Spleen (tissue), 11 donors: Measurements from ENCODE around the gene PAPPA. TPM values are rescaled to one million over a fixed set of nuclear protein-coding genes. Genes with fewer than 3 reads are reported as not detected.

Experiments
- DNase-seq: peaks from one replicate; pipeline ENCODE4 v3.0.0-alpha.2; 2020
- H3K27ac ChIP-seq, 8 donors: fragments of 200-600 bp; sonication (generic) in 7 of 8; 1 replicate in 4 of 8; 2 replicates in 4 of 8; pipeline versions ENCODE4 v1.5.0 to v1.8.0; 2016 to 2021; ENCODE audit warnings: inconsistent platforms in 4 of 8, mild to moderate bottlenecking in 4 of 8, moderate library complexity in 1 of 8
- H3K27me3 ChIP-seq, 7 donors: fragments of 200-600 bp; sonication (generic) in 6 of 7; replicated peaks in 1 of 7; 1 replicate in 4 of 7; 2 replicates in 3 of 7; pipeline versions ENCODE4 v1.5.0 to v1.8.0; 2016 to 2021; ENCODE audit warnings: inconsistent platforms in 3 of 7, mild to moderate bottlenecking in 1 of 7
- H3K36me3 ChIP-seq, 6 donors: fragments of 200-600 bp; sonication (generic) in 5 of 6; 1 replicate in 4 of 6; 2 replicates in 2 of 6; pipeline versions ENCODE4 v1.5.0 to v1.8.0; 2016 to 2021; ENCODE audit warnings: inconsistent platforms in 2 of 6
- H3K4me1 ChIP-seq, 6 donors: fragments of 200-600 bp; sonication (generic) in 5 of 6; 1 replicate in 3 of 6; 2 replicates in 3 of 6; pipeline versions ENCODE4 v1.5.0 to v1.8.0; 2016 to 2021; ENCODE audit warnings: inconsistent platforms in 3 of 6
- H3K4me3 ChIP-seq, 8 donors: fragments of 200-600 bp; sonication (generic) in 7 of 8; 1 replicate in 4 of 8; 2 replicates in 4 of 8; pipeline versions ENCODE4 v1.5.0 to v1.8.0; 2016 to 2021; ENCODE audit warnings: inconsistent platforms in 4 of 8, mild to moderate bottlenecking in 4 of 8, moderate library complexity in 2 of 8
- H3K9me3 ChIP-seq, 8 donors: fragments of 200-600 bp; sonication (generic) in 7 of 8; 1 replicate in 4 of 8; 2 replicates in 4 of 8; pipeline versions ENCODE4 v1.5.0 to v1.8.0; 2016 to 2021; ENCODE audit warnings: inconsistent platforms in 4 of 8
- CTCF ChIP-seq, 11 experiments: fragments of 200-600 bp in 7 of 11; fragments of 450-650 bp in 4 of 11; sonication (generic) in 4 of 11; IDR thresholded peaks in 8 of 11; conservative IDR thresholded peaks in 3 of 11; 1 replicate in 7 of 11; 2 replicates in 4 of 11; pipeline versions ENCODE4 v1.4.0 to v1.8.0; 2016 to 2021; ENCODE audit warnings: antibody characterized with exemption in 11 of 11, inconsistent platforms in 4 of 11, mild to moderate bottlenecking in 1 of 11
- POLR2A ChIP-seq, 3 donors: fragments of 450-650 bp; IDR thresholded peaks; one replicate each; pipeline ENCODE4 v1.5.1; 2017; ENCODE audit warnings: antibody characterized with exemption in 3 of 3, mild to moderate bottlenecking in 1 of 3
- POLR2AphosphoS5 ChIP-seq, 3 donors: sonication (generic); formaldehyde crosslinking; IDR thresholded peaks; one replicate each; pipeline ENCODE4 v1.5.1; 2017; ENCODE audit warnings: antibody characterized with exemption in 3 of 3
- WGBS, 5 donors: extraction: QIAGEN DNeasy Blood & Tissue Kit in 3 of 5; methylation state at CpG; one replicate each; pipeline versions ENCODE4 v1.1.5 to v1.1.7; 2013 to 2018; 5-methylcytosine and 5-hydroxymethylcytosine counted together
- intact Hi-C: fragments of 100-400 bp; cut with DNase I; formaldehyde crosslinking; loops from one replicate; pipeline ENCODE4 v1.15.0; 2023; ENCODE audit warnings: low total_unique reads
- polyA plus RNA-seq, 3 donors: library from polyadenylated mRNA; stranded (reverse); fragments of 200-250 nt; gene quantifications; one replicate each; pipeline ENCODE4 v1.2.1, GENCODE V29; 2013
- total RNA-seq, 7 donors: library from RNA; depleted of rRNA in 3 of 7; stranded (reverse); fragments of >200 nt in 3 of 7; fragmentation: NEBNext Ultra II Directional in 4 of 7; extraction: Animal tissue kit (Norgen Biotek cat#: 25700) in 4 of 7; gene quantifications; one replicate each; pipeline versions ENCODE4 v1.1.0 to v1.2.1, GENCODE V29; 2016 to 2021
- donor health status: healthy with polysubstance abuse.
- donor health status: DM: no; HTN: no; CAD: no; lungs with moderate emphysema.
- donor health status: DM: no; HTN: no; CAD: no.
- donor health status: Bipolar disorder and iron deficiency.
- donor health status: healthy.
- donor health status: DM: no; HTN: no; CAD: no.
- donor health status: DM: yes; HTN: yes; CAD: no.

Gene PAPPA
- total and polyA plus RNA-seq, 10 donors = 0.13 to 1.4 (median 0.45) TPM

GRCh38 chr9:116279230-116279629, 125.6 kb downstream of the PAPPA start:
- H3K9me3 ChIP-seq = no peaks in the 10 kb centered on the region
- no peak overlapping the region for H3K27ac ChIP-seq
- WGBS, 5 donors = 32 to 38% (median 36%) methylated on average over 11 of the region's 11 CpGs
- H3K27me3 ChIP-seq = peaks cover 0 to 17% (median 0%) of the 10 kb centered on the region in 7 donors
- no peaks in the 10 kb centered on the region for H3K4me1 ChIP-seq
- no peak for DNase-seq
- no peaks in the 10 kb centered on the region for H3K36me3 ChIP-seq
- TF ChIP-seq CTCF (IDR thresholded peaks at IDR 0.05 in 8 of 11, conservative IDR thresholded peaks at IDR 0.05 in 3 of 11) (no peak), POLR2A (IDR thresholded peaks at IDR 0.05) (no peak), POLR2AphosphoS5 (IDR thresholded peaks at IDR 0.05) (no peak)
- H3K4me3 ChIP-seq = no peak overlapping the region
- intact Hi-C loops = no loop called here

- Histone ChIP-seq H3K27me3 (peaks cover 0 to 23% (median 0%) of the 10 kb centered on the region in 7 donors), H3K4me3 (no peak overlapping the region), H3K36me3 (no peaks in the 10 kb centered on the region), H3K27ac (no peak overlapping the region), H3K9me3 (no peaks in the 10 kb centered on the region), H3K4me1 (no peaks in the 10 kb centered on the region)
- DNase-seq = no peak
- no peak for TF ChIP-seq CTCF (IDR thresholded peaks at IDR 0.05 in 8 of 11, conservative IDR thresholded peaks at IDR 0.05 in 3 of 11)
- WGBS, 5 donors = 84 to 93% (median 91%) methylated on average over 1 of the region's 1 CpG
- intact Hi-C loops = no loop called here
Observed at GRCh38 chr9:116280529-116280928, 126.9 kb downstream of the PAPPA start.

- DNase-seq = no peak
- WGBS, 5 donors = 76 to 89% (median 85%) methylated on average over 1 of the region's 1 CpG
- Histone ChIP-seq H3K27ac (no peak overlapping the region), H3K27me3 (peaks cover 0 to 18% (median 0%) of the 10 kb centered on the region in 7 donors), H3K4me1 (no peaks in the 10 kb centered on the region), H3K9me3 (no peaks in the 10 kb centered on the region), H3K36me3 (no peaks in the 10 kb centered on the region), H3K4me3 (no peak overlapping the region)
- intact Hi-C loops = no loop called here
- no peak for TF ChIP-seq CTCF (IDR thresholded peaks at IDR 0.05 in 8 of 11, conservative IDR thresholded peaks at IDR 0.05 in 3 of 11)
- no peak for TF ChIP-seq POLR2AphosphoS5 (IDR thresholded peaks at IDR 0.05)
- no peak for TF ChIP-seq POLR2A (IDR thresholded peaks at IDR 0.05)
Observed at GRCh38 chr9:116282597-116282996, 129.0 kb downstream of the PAPPA start.

- TF ChIP-seq POLR2AphosphoS5 (IDR thresholded peaks at IDR 0.05) (no peak), POLR2A (IDR thresholded peaks at IDR 0.05) (no peak), CTCF (IDR thresholded peaks at IDR 0.05 in 8 of 11, conservative IDR thresholded peaks at IDR 0.05 in 3 of 11) (no peak)
- WGBS, 5 donors = 75 to 86% (median 80%) methylated on average over 6 of the region's 6 CpGs
- intact Hi-C loops = no loop called here
- H3K27me3 ChIP-seq = peaks cover 0 to 18% (median 0%) of the 10 kb centered on the region in 7 donors
- H3K9me3 ChIP-seq = no peaks in the 10 kb centered on the region
- H3K4me3 ChIP-seq = no peak overlapping the region
- no peak overlapping the region for H3K27ac ChIP-seq
- H3K4me1 ChIP-seq = no peaks in the 10 kb centered on the region
- DNase-seq = no peak
- no peaks in the 10 kb centered on the region for H3K36me3 ChIP-seq
Observed at GRCh38 chr9:116284518-116284917, 130.9 kb downstream of the PAPPA start.
